GM18502 (cell line): ENCODE data around the gene DFFA.
"Not testable (repeated sequence)": the region's sequence is repeated elsewhere in the genome, so short reads cannot be mapped to it uniquely, and the experiment has no call there.

Source experiments
- ATAC-seq: cut with Tn5 transposase; IDR thresholded peaks from one replicate; pipeline ENCODE4 v1.9.1; 2021; ENCODE audit warnings: mild to moderate bottlenecking; ENCODE audit not compliant: unreplicated experiment, poor library complexity

Gene DFFA

GRCh38 chr1:10431070-10431730, 41.1 kb downstream of the DFFA start:
- no peak for ATAC-seq

GRCh38 chr1:10430216-10431069, 41.9 kb downstream of the DFFA start, which contains the start of gene CENPS:
Gene CENPS (plus strand): TSS chr1:10430433. CDS start chr1:10430518, 85 bp downstream.
- peak; percentile 82 for ATAC-seq

GRCh38 chr1:10429868-10430215, 42.5 kb downstream of the DFFA start:
- peak; percentile 12 for ATAC-seq

GRCh38 chr1:10428984-10429383, 43.3 kb downstream of the DFFA start:
- no peak for ATAC-seq

- ATAC-seq = not testable (repeated sequence)
These were observed 45.8 kb downstream of the DFFA start for GRCh38 chr1:10426535-10426848.

GRCh38 chr1:10425826-10426534, 46.3 kb downstream of the DFFA start:
- ATAC-seq = not testable (repeated sequence)

- ATAC-seq = no peak
These were observed 47.7 kb downstream of the DFFA start for GRCh38 chr1:10424651-10425050.

GRCh38 chr1:10424034-10424433, 48.3 kb downstream of the DFFA start:
- no peak for ATAC-seq

GRCh38 chr1:10421637-10422036, 50.7 kb downstream of the DFFA start:
- no peak for ATAC-seq

- ATAC-seq = no peak
These were observed 53.0 kb downstream of the DFFA start for GRCh38 chr1:10419351-10419750.

- ATAC-seq = not testable (repeated sequence)
These were observed 53.6 kb downstream of the DFFA start for GRCh38 chr1:10418741-10419140.

- not testable (repeated sequence) for ATAC-seq
These were observed 56.4 kb downstream of the DFFA start for GRCh38 chr1:10415967-10416366.

GRCh38 chr1:10415211-10415930, 57.0 kb downstream of the DFFA start:
- no peak for ATAC-seq

- no peak for ATAC-seq
These were observed 65.1 kb downstream of the DFFA start for GRCh38 chr1:10407201-10407600.
